K562 (cell line): ENCODE measurements around the gene FRMPD1. TPM values are rescaled to one million over a fixed set of nuclear protein-coding genes. Genes with fewer than 3 reads are reported as not detected.

Experiments
- ATAC-seq: fragments of 200-7000 bp; cut with Tn5 transposase; 3 replicates; pipeline ENCODE4 v1.9.1; 2020; ENCODE audit warnings: moderate library complexity
- BruUV-seq: library from RNA; stranded (reverse); fragments of 400-500 nt; replicated peaks from 2 replicates; lab custom pipeline; 2021; lab: Mats Ljungman, UMichigan
- CTCF ChIA-PET: fragments of 300-600 bp; formaldehyde crosslinking; extraction: SDS; loops from one replicate; lab custom pipeline; 2021; ENCODE audit warnings: low intra/inter-chr PET ratio; lab: Yijun Ruan, JAX
- POLR2A ChIA-PET: fragments of 300-600, 350-650 bp; sonication (Branson Sonifier 250); formaldehyde crosslinking; extraction: SDS; loops from one replicate; lab custom pipeline; 2021; ENCODE audit warnings: antibody characterized with exemption, inconsistent platforms; lab: Yijun Ruan, JAX
- DNase-seq, 4 experiments: peaks; one replicate each; pipeline versions ENCODE4 v3.0.0 to v3.0.0-alpha.2; 2011 to 2018; ENCODE audit warnings: low spot score in 3 of 4, mixed read lengths in 3 of 4; ENCODE audit errors: extremely low read depth in 1 of 4
- FAIRE-seq: peaks from 2 replicates; lab custom pipeline; 2011; peaks lifted over from hg19 to GRCh38; lab: Jason Lieb, UNC
- H2AFZ ChIP-seq: 2 replicates; pipeline ENCODE4 v1.6.0; 2011; ENCODE audit warnings: low read depth, low read length, control low read depth, inconsistent platforms
- H3K27ac ChIP-seq: fragments of 200-600 bp; 3 replicates; pipeline ENCODE4 v1.8.0; 2011; ENCODE audit warnings: low read depth, mild to moderate bottlenecking, control low read depth, inconsistent platforms, low read length, moderate library complexity, mixed read lengths; ENCODE audit errors: extremely low read depth
- H3K27me3 ChIP-seq, 2 experiments: fragments of 300-600 bp in 1 of 2; 2 replicates in 1 of 2; 3 replicates in 1 of 2; pipeline versions ENCODE4 v1.6.0 to v1.8.0; 2011; ENCODE audit warnings: inconsistent platforms in 2 of 2, low read length in 2 of 2, mild to moderate bottlenecking in 1 of 2, mixed read lengths in 1 of 2, moderate library complexity in 1 of 2; ENCODE audit not compliant: control insufficient read depth in 2 of 2, insufficient read depth in 2 of 2
- H3K36me3 ChIP-seq: fragments of 300-600 bp; 3 replicates; pipeline ENCODE4 v1.8.0; 2011; ENCODE audit warnings: mild to moderate bottlenecking, low read length, inconsistent platforms; ENCODE audit not compliant: control insufficient read depth, insufficient read depth
- H3K4me1 ChIP-seq, 2 experiments: fragments of 200-600 bp in 1 of 2; replicated peaks in 1 of 2; 2 replicates in 1 of 2; 3 replicates in 1 of 2; pipeline versions ENCODE4 v1.5.1 to v1.8.0; 2011; ENCODE audit warnings: inconsistent platforms in 2 of 2, low read length in 2 of 2, mild to moderate bottlenecking in 1 of 2, mixed read lengths in 1 of 2, moderate library complexity in 1 of 2; ENCODE audit not compliant: control insufficient read depth in 2 of 2, insufficient read depth in 2 of 2
- H3K4me2 ChIP-seq: 2 replicates; pipeline ENCODE4 v1.6.1; 2011; ENCODE audit warnings: low read length, control low read depth, inconsistent platforms, mixed read lengths; ENCODE audit not compliant: insufficient read depth
- H3K4me3 ChIP-seq: fragments of 200-600 bp; sonication (generic), shearing (Covaris generic); 2 replicates; pipeline ENCODE4 v1.5.1; 2016; ENCODE audit warnings: control low read depth, inconsistent platforms
- H3K79me2 ChIP-seq: fragments of 200-600 bp; 3 replicates; pipeline ENCODE4 v1.8.0; 2011; ENCODE audit warnings: low read length, inconsistent platforms; ENCODE audit not compliant: control insufficient read depth, insufficient read depth
- H3K9ac ChIP-seq, 2 experiments: 2 replicates each; pipeline versions ENCODE4 v1.6.0 to v1.6.1; 2011; ENCODE audit warnings: low read depth in 2 of 2, low read length in 2 of 2, control low read depth in 1 of 2, inconsistent platforms in 1 of 2, mild to moderate bottlenecking in 1 of 2, mixed read lengths in 1 of 2; ENCODE audit not compliant: insufficient read depth in 1 of 2
- H3K9me1 ChIP-seq: one replicate; pipeline ENCODE4 v1.6.0; 2011; ENCODE audit warnings: inconsistent platforms, mild to moderate bottlenecking, low read length, moderate library complexity; ENCODE audit not compliant: control insufficient read depth, insufficient read depth
- H3K9me3 ChIP-seq: replicated peaks from 2 replicates; pipeline ENCODE4 v1.5.1; 2011; ENCODE audit warnings: low read depth, low read length, inconsistent platforms; ENCODE audit not compliant: control insufficient read depth, insufficient read depth
- H4K20me1 ChIP-seq: replicated peaks from 2 replicates; pipeline ENCODE4 v1.6.1; 2011; ENCODE audit warnings: low read length, inconsistent platforms, mixed read lengths; ENCODE audit not compliant: control insufficient read depth, insufficient read depth
- BACH1 ChIP-seq: fragments of 200-800 bp; sonication (Bioruptor generic); IDR thresholded peaks from 2 replicates; pipeline ENCODE4 v1.6.1; 2016; ENCODE audit warnings: missing genetic modification characterization, missing compliant biosample characterization
- ELF4 ChIP-seq: fragments of 450-650 bp; formaldehyde crosslinking; IDR thresholded peaks from 2 replicates; pipeline ENCODE4 v1.4.0; 2022; ENCODE audit warnings: missing genetic modification characterization
- FOSL1 ChIP-seq: fragments of 200-800 bp; sonication (Bioruptor generic); conservative IDR thresholded peaks from 2 replicates; pipeline ENCODE4 v1.6.1; 2016; ENCODE audit warnings: missing genetic modification characterization, missing compliant biosample characterization
- KLF16 ChIP-seq: IDR thresholded peaks from 2 replicates; pipeline ENCODE4 v1.6.1; 2016; ENCODE audit warnings: antibody characterized with exemption
- NFE2L1 ChIP-seq: fragments of 450-650 bp; IDR thresholded peaks from 2 replicates; pipeline ENCODE4 v1.6.1; 2016; ENCODE audit warnings: missing genetic modification characterization, low read depth, mild to moderate bottlenecking, missing compliant biosample characterization, moderate library complexity, borderline replicate concordance
- SIN3B ChIP-seq: fragments of 450-650 bp; IDR thresholded peaks from 2 replicates; pipeline ENCODE4 v1.6.1; 2017; ENCODE audit warnings: low read depth, mild to moderate bottlenecking, moderate library complexity
- TFAM ChIP-seq: fragments of 250-450 bp; sonication (Bioruptor Pico); conservative IDR thresholded peaks from 2 replicates; pipeline ENCODE4 v1.5.0; 2021; ENCODE audit warnings: mild to moderate bottlenecking, moderate library complexity
- U2AF2 ChIP-seq: fragments of 200-400 bp; formaldehyde crosslinking; optimal IDR thresholded peaks from 2 replicates; pipeline ENCODE3; 2017; ENCODE audit warnings: low read depth, mild to moderate bottlenecking, low read length
- ZNF140 ChIP-seq: fragments of 250-450 bp; sonication (Bioruptor Pico); IDR thresholded peaks from 2 replicates; pipeline ENCODE4 v1.8.0; 2021; ENCODE audit warnings: moderate library complexity, mild to moderate bottlenecking, inconsistent platforms
- ZNF583 ChIP-seq: fragments of 250-450 bp; sonication (Bioruptor Pico); IDR thresholded peaks from 2 replicates; pipeline ENCODE4 v1.4.0; 2020
- ZNF668 ChIP-seq: fragments of 250-450 bp; sonication (Bioruptor Pico); IDR thresholded peaks from 2 replicates; pipeline ENCODE4 v1.8.0; 2022; ENCODE audit warnings: mild to moderate bottlenecking, inconsistent platforms
- ZNF830 ChIP-seq: fragments of 250-450 bp; sonication (Bioruptor Pico); IDR thresholded peaks from 2 replicates; pipeline ENCODE4 v1.5.0; 2021; ENCODE audit warnings: mild to moderate bottlenecking
- WGBS: fragments of 100-300 bp; shearing (Covaris generic); methylation state at CpG from one replicate; pipeline ENCODE4 v1.1.6; 2016; ENCODE audit warnings: low coverage, mixed read lengths; ENCODE audit not compliant: insufficient coverage; ENCODE audit errors: missing lambda C conversion rate; 5-methylcytosine and 5-hydroxymethylcytosine counted together
- in situ Hi-C: fragments of 300-500 bp; cut with MboI; formaldehyde crosslinking; loops from 4 replicates; pipeline ENCODE4 v1.15.0; 2018; ENCODE audit warnings: inconsistent platforms, mixed read lengths
- intact Hi-C: fragments of 100-400 bp; cut with micrococcal nuclease; formaldehyde crosslinking; loops from 2 replicates; pipeline ENCODE4 v1.14.2; 2022
- polyA plus RNA-seq, 8 experiments: library from polyadenylated mRNA; depleted of rRNA in 4 of 8; stranded (reverse) in 5 of 8; unstranded in 3 of 8; fragments of >200 nt; fragmentation: Nextera tagmentation in 2 of 8; fragmentation: Illumina TruSeq in 1 of 8; extraction: Ambion mirVana in 2 of 8; extraction: Trizol in 1 of 8; gene quantifications; 2 replicates each; pipeline versions ENCODE4 v1.2.1 to v1.2.3, GENCODE V29; 2011 to 2014; ENCODE audit warnings: inconsistent platforms in 1 of 8, missing spikeins in 1 of 8
- total RNA-seq, 7 experiments: library from RNA; depleted of rRNA in 6 of 7; stranded (reverse); fragments of >200 nt in 6 of 7; fragmentation: Illumina TruSeq in 2 of 7; extraction: Trizol in 2 of 7; gene quantifications; 2 replicates each; pipeline versions ENCODE4 v1.2.1 to v1.2.3, GENCODE V29; 2011 to 2021; ENCODE audit warnings: low replicate concordance in 1 of 7
- TF ChIP-seq, protein P1 (sequence below): sonication (generic); formaldehyde crosslinking; IDR thresholded peaks from 2 replicates; pipeline ENCODE4 v1.8.0; 2022; ENCODE audit warnings: mild to moderate bottlenecking, missing genetic modification reagents
- TF ChIP-seq, protein P2 (sequence below): sonication (generic); formaldehyde crosslinking; IDR thresholded peaks from 2 replicates; pipeline ENCODE4 v1.4.0; 2020; ENCODE audit warnings: mild to moderate bottlenecking, missing genetic modification reagents
- TF ChIP-seq, protein P3 (sequence below): fragments of 450-650 bp; IDR thresholded peaks from 2 replicates; pipeline ENCODE4 v1.7.0; 2016; ENCODE audit warnings: borderline replicate concordance

The FRMPD1 gene
- total and polyA plus RNA-seq, 9 of the 15 experiments (the other 6 are each of a cell fraction or from before 2014, with no cell fraction given): not detected

DNA sequence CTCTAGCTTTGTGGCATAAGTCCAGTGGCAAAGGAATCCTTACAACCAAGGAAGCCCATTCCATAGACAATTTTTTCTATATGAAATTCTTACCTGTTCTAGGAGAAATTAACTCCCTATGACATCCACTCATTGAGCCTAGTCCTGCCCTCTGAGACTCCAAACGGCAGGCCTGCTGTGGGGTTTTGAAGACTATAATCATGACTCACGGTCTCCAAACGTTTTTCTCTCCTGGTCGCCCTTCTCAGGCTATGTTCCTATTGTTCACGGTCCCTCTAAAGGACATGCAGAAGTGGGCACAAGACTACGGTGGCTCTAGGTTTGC lies 133.5 kb downstream of the FRMPD1 start:
- DNase-seq (peak in 1 of 4 experiments; percentile 28), FAIRE-seq (no peak), ATAC-seq (no peak)
- Histone ChIP-seq H4K20me1 (0 out of 2 replicates have a peak, but pooled peaks cover 5% of the 10 kb centered on the region), H3K9ac (peak overlapping the region; percentile 92 to 97), H2AFZ (peak overlapping the region; percentile 99), H3K27ac (peak overlapping the region; percentile 91), H3K4me3 (peak overlapping the region; percentile 82), H3K79me2 (peaks cover 62% of the 10 kb centered on the region), H3K4me1 (peaks cover 8 to 24% of the 10 kb centered on the region in 2 experiments; a peak in 4 of 5 replicates), H3K9me1 (peaks cover 3% of the 10 kb centered on the region), H3K4me2 (peak overlapping the region; percentile 92), H3K27me3 (no peaks in the 10 kb centered on the region), H3K9me3 (no peaks in the 10 kb centered on the region), H3K36me3 (peaks cover 48% of the 10 kb centered on the region)
- BruUV-seq: no TSS peak
- POLR2A ChIA-PET: interaction anchor here (0.6 to 3.5 kb wide), 8 partner anchors 9 to 41 kb away, joined by 3 to 32 read pairs (median 7); partner anchors contain the start of gene DCAF10
- intact Hi-C loops: loop anchor here (1.0 to 10.0 kb wide), 2 partner anchors 37 to 281 kb away; partner anchors contain the start of gene SHB
- 2% methylated on average over 6 of the region's 6 CpGs for WGBS
- CTCF ChIA-PET: no interaction called here
- in situ Hi-C loops: loop anchor here (5.0 kb wide), 1 partner anchor 302 kb away; no protein-coding TSS in a partner anchor
- TF ChIP-seq SIN3B (no peak), KLF16 (no peak), ZNF140 (CRISPR knock-in tag) (no peak), ZNF668 (no peak), TFAM (CRISPR knock-in tag) (no peak), BACH1 (tag) (no peak), NFE2L1 (no peak), FOSL1 (tag) (0 out of 2 replicates have a peak, but pooled peaks have one; percentile 4), ZNF583 (CRISPR knock-in tag) (no peak), U2AF2 (no peak), ZNF830 (no peak), ELF4 (CRISPR knock-in tag) (no peak)
- TF ChIP-seq, protein P1, sequence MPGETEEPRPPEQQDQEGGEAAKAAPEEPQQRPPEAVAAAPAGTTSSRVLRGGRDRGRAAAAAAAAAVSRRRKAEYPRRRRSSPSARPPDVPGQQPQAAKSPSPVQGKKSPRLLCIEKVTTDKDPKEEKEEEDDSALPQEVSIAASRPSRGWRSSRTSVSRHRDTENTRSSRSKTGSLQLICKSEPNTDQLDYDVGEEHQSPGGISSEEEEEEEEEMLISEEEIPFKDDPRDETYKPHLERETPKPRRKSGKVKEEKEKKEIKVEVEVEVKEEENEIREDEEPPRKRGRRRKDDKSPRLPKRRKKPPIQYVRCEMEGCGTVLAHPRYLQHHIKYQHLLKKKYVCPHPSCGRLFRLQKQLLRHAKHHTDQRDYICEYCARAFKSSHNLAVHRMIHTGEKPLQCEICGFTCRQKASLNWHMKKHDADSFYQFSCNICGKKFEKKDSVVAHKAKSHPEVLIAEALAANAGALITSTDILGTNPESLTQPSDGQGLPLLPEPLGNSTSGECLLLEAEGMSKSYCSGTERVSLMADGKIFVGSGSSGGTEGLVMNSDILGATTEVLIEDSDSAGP: no peak
- TF ChIP-seq, protein P2, sequence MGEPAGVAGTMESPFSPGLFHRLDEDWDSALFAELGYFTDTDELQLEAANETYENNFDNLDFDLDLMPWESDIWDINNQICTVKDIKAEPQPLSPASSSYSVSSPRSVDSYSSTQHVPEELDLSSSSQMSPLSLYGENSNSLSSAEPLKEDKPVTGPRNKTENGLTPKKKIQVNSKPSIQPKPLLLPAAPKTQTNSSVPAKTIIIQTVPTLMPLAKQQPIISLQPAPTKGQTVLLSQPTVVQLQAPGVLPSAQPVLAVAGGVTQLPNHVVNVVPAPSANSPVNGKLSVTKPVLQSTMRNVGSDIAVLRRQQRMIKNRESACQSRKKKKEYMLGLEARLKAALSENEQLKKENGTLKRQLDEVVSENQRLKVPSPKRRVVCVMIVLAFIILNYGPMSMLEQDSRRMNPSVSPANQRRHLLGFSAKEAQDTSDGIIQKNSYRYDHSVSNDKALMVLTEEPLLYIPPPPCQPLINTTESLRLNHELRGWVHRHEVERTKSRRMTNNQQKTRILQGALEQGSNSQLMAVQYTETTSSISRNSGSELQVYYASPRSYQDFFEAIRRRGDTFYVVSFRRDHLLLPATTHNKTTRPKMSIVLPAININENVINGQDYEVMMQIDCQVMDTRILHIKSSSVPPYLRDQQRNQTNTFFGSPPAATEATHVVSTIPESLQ (CRISPR knock-in tag): no peak
- TF ChIP-seq, protein P3, sequence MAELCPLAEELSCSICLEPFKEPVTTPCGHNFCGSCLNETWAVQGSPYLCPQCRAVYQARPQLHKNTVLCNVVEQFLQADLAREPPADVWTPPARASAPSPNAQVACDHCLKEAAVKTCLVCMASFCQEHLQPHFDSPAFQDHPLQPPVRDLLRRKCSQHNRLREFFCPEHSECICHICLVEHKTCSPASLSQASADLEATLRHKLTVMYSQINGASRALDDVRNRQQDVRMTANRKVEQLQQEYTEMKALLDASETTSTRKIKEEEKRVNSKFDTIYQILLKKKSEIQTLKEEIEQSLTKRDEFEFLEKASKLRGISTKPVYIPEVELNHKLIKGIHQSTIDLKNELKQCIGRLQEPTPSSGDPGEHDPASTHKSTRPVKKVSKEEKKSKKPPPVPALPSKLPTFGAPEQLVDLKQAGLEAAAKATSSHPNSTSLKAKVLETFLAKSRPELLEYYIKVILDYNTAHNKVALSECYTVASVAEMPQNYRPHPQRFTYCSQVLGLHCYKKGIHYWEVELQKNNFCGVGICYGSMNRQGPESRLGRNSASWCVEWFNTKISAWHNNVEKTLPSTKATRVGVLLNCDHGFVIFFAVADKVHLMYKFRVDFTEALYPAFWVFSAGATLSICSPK: 0 out of 2 replicates have a peak, but pooled peaks have one; percentile 36
